ENCODE results near the gene VMP1. TPM values are rescaled to one million over a fixed set of nuclear protein-coding genes. Genes with fewer than 3 reads are reported as not detected.

The VMP1 gene
- total RNA-seq, 1 experiment from 2014 or later: 281 TPM

GRCh38 chr17:59856859-59857794 lies 149.7 kb downstream of the VMP1 start:
- no peak for ATAC-seq
- peaks cover 55% of the 10 kb centered on the region for H3K4me1 ChIP-seq (ENCODE audit: control insufficient read depth, insufficient read depth, low read length)
- DNase-seq (ENCODE audit: low read depth, low spot score): no peak
- no TSS peak for BruUV-seq (replicated peaks)
- no peak overlapping the region for H3K4me3 ChIP-seq (ENCODE audit: low read depth in 2 of 2, low read length in 2 of 2)
- H3K27me3 ChIP-seq (ENCODE audit: control insufficient read depth, insufficient read depth, low read length): no peaks in the 10 kb centered on the region
- H3K27ac ChIP-seq (ENCODE audit: low read length): peak overlapping the region; percentile 100
- intact Hi-C loops (cut with micrococcal nuclease; ENCODE audit: unreplicated experiment): no loop called here
- in situ Hi-C loops (cut with HindIII; ENCODE audit: low pct_unique_long_range_greater_than_20kb, low sequenced_read_pairs): no loop called here
- ChIA-PET POLR2A (interaction anchor here (0.6 to 0.9 kb wide), 3 partner anchors 12 to 118 kb away, joined by 4 to 13 read pairs (median 6); no protein-coding TSS in a partner anchor), CTCF (interaction anchor here (0.6 kb wide), 1 partner anchor 7 kb away, joined by 3 read pairs; no protein-coding TSS in a partner anchor)
- no peaks in the 10 kb centered on the region for H3K36me3 ChIP-seq (ENCODE audit: control insufficient read depth, insufficient read depth, low read length)
- H3K9me3 ChIP-seq (ENCODE audit: control insufficient read depth, insufficient read depth, low read depth, low read length): no peaks in the 10 kb centered on the region
- TF ChIP-seq SIN3A (IDR thresholded peaks at IDR 0.05; ENCODE audit: borderline replicate concordance, insufficient read depth, low read depth, low read length) (no peak), REST (IDR thresholded peaks at IDR 0.05; ENCODE audit: insufficient read depth in 1 of 2, low read depth in 2 of 2, low read length in 1 of 2) (no peak), TCF7L2 (IDR thresholded peaks at IDR 0.05; ENCODE audit: low read depth, low read length) (no peak), POLR2AphosphoS5 (IDR thresholded peaks at IDR 0.05; ENCODE audit: low read depth, low read length) (no peak)
- TF ChIP-seq, protein P1, sequence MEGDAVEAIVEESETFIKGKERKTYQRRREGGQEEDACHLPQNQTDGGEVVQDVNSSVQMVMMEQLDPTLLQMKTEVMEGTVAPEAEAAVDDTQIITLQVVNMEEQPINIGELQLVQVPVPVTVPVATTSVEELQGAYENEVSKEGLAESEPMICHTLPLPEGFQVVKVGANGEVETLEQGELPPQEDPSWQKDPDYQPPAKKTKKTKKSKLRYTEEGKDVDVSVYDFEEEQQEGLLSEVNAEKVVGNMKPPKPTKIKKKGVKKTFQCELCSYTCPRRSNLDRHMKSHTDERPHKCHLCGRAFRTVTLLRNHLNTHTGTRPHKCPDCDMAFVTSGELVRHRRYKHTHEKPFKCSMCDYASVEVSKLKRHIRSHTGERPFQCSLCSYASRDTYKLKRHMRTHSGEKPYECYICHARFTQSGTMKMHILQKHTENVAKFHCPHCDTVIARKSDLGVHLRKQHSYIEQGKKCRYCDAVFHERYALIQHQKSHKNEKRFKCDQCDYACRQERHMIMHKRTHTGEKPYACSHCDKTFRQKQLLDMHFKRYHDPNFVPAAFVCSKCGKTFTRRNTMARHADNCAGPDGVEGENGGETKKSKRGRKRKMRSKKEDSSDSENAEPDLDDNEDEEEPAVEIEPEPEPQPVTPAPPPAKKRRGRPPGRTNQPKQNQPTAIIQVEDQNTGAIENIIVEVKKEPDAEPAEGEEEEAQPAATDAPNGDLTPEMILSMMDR (IDR thresholded peaks at IDR 0.05): peak; percentile 11; the same call in 1 of the 2 replicates

GRCh38 chr17:59858167-59858816 lies 150.8 kb downstream of the VMP1 start:
- in situ Hi-C loops (cut with HindIII; ENCODE audit: low pct_unique_long_range_greater_than_20kb, low sequenced_read_pairs) (no loop called here), intact Hi-C loops (cut with micrococcal nuclease; ENCODE audit: unreplicated experiment) (no loop called here)
- Histone ChIP-seq H3K27me3 (ENCODE audit: control insufficient read depth, insufficient read depth, low read length) (no peaks in the 10 kb centered on the region), H3K27ac (ENCODE audit: low read length) (peak overlapping the region; percentile 100), H3K36me3 (ENCODE audit: control insufficient read depth, insufficient read depth, low read length) (no peaks in the 10 kb centered on the region), H3K9me3 (ENCODE audit: control insufficient read depth, insufficient read depth, low read depth, low read length) (no peaks in the 10 kb centered on the region), H3K4me3 (ENCODE audit: low read depth in 2 of 2, low read length in 2 of 2) (no peak overlapping the region), H3K4me1 (ENCODE audit: control insufficient read depth, insufficient read depth, low read length) (peaks cover 45% of the 10 kb centered on the region)
- TF ChIP-seq, protein P1 (IDR thresholded peaks at IDR 0.05): no peak
- no peak for TF ChIP-seq SIN3A (IDR thresholded peaks at IDR 0.05; ENCODE audit: borderline replicate concordance, insufficient read depth, low read depth, low read length)
- TF ChIP-seq TCF7L2 (IDR thresholded peaks at IDR 0.05; ENCODE audit: low read depth, low read length): no peak
- no peak for TF ChIP-seq REST (IDR thresholded peaks at IDR 0.05; ENCODE audit: insufficient read depth in 1 of 2, low read depth in 2 of 2, low read length in 1 of 2)
- TF ChIP-seq POLR2AphosphoS5 (IDR thresholded peaks at IDR 0.05; ENCODE audit: low read depth, low read length): no peak
- no TSS peak for BruUV-seq (replicated peaks)
- DNase-seq (ENCODE audit: low read depth, low spot score) (no peak), ATAC-seq (no peak)
- ChIA-PET POLR2A (interaction anchor here (0.6 to 1.3 kb wide), 4 partner anchors 11 to 17 kb away, joined by 4 to 6 read pairs (median 6); no protein-coding TSS in a partner anchor), CTCF (interaction anchor here (0.6 to 1.5 kb wide), 3 partner anchors 12 to 96 kb away, joined by 3 to 5 read pairs (median 3); no protein-coding TSS in a partner anchor)
